Neural progenitor cell (in vitro differentiated cells): Measurements from ENCODE around the gene EFNA3.

Experiments
- EZH2phosphoT487 ChIP-seq: fragments of 200-600 bp; sonication (generic); IDR thresholded peaks from 2 replicates; pipeline ENCODE4 v1.6.1; 2017; ENCODE audit warnings: antibody characterized with exemption
- TF ChIP-seq, protein P1 (sequence below): fragments of 200-600 bp; sonication (generic); IDR thresholded peaks from 2 replicates; pipeline ENCODE4 v1.5.1; 2017; ENCODE audit warnings: antibody characterized with exemption, mild to moderate bottlenecking

GRCh38 chr1:155124503-155125463, 46.1 kb downstream of the EFNA3 start:
- TF ChIP-seq, protein P1, sequence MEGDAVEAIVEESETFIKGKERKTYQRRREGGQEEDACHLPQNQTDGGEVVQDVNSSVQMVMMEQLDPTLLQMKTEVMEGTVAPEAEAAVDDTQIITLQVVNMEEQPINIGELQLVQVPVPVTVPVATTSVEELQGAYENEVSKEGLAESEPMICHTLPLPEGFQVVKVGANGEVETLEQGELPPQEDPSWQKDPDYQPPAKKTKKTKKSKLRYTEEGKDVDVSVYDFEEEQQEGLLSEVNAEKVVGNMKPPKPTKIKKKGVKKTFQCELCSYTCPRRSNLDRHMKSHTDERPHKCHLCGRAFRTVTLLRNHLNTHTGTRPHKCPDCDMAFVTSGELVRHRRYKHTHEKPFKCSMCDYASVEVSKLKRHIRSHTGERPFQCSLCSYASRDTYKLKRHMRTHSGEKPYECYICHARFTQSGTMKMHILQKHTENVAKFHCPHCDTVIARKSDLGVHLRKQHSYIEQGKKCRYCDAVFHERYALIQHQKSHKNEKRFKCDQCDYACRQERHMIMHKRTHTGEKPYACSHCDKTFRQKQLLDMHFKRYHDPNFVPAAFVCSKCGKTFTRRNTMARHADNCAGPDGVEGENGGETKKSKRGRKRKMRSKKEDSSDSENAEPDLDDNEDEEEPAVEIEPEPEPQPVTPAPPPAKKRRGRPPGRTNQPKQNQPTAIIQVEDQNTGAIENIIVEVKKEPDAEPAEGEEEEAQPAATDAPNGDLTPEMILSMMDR = no peak
- no peak for TF ChIP-seq EZH2phosphoT487
